ENCODE results near the gene GPBP1.

GPBP1 gene

DNA sequence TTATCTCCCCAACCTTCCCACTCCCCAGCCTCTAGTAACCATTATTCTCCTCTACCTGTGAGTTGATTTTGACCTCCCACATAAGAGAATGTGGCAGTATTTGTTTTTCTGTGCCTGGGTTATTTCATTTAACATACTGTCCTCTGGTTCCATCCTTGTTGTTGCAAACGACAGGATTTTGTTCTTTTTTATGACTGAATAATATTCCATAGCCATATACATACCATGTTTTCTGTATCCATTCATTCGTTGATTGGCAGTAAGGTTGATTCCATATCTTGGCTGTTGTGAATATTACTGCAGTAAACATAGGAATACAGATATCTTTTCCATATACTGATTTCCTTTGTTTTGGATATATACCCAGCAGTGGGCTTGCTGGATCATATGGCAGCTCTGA, 20.8 kb downstream of the GPBP1 start:
- no peaks in the 10 kb centered on the region for H3K27me3 ChIP-seq (ENCODE audit: insufficient read depth, low read length)
- H3K36me3 ChIP-seq (ENCODE audit: insufficient read depth, low read depth, low read length), result peaks cover 27% of the 10 kb centered on the region
- H3K4me1 ChIP-seq (ENCODE audit: insufficient read depth, low read length), result no peaks in the 10 kb centered on the region; the same call in 1 of the 2 replicates
- H3K9ac ChIP-seq (ENCODE audit: low read depth, low read length), result no peak overlapping the region
- no peak overlapping the region for H3K4me3 ChIP-seq (ENCODE audit: low read length)
- H3K9me3 ChIP-seq (ENCODE audit: insufficient read depth, low read depth, low read length), result no peaks in the 10 kb centered on the region
- H3K27ac ChIP-seq (ENCODE audit: low read length), result no peak overlapping the region

DNA sequence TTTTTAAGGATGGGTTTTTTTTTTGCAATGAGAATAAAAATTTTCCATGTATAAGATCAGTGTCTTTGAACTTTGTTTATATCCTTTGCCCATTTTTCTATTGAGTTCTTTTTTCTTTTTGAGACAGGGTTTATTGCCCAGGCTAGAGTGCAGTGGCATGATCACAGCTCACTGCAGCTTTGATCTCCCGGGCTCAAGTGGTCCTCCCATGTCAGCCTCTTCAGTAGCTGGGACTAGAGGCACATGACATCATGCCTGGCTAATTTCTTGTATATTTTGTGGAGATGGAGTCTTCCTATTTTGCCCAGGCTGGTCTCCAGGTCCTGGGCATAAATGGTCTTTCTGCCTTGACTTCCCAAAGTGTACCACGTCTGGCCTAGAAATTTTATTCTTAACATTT, 21.2 kb downstream of the GPBP1 start:
- Histone ChIP-seq H3K27ac (ENCODE audit: low read length) (no peak overlapping the region), H3K9ac (ENCODE audit: low read depth, low read length) (no peak overlapping the region), H3K9me3 (ENCODE audit: insufficient read depth, low read depth, low read length) (no peaks in the 10 kb centered on the region)

GRCh38 chr5:57199866-57200265, 26.0 kb downstream of the GPBP1 start:
- no peak overlapping the region for H3K9ac ChIP-seq (ENCODE audit: low read depth, low read length)
- H3K27ac ChIP-seq (ENCODE audit: low read length), result no peak overlapping the region
- no peaks in the 10 kb centered on the region for H3K9me3 ChIP-seq (ENCODE audit: insufficient read depth, low read depth, low read length)
- H3K4me1 ChIP-seq (ENCODE audit: insufficient read depth, low read length), result no peaks in the 10 kb centered on the region; the same call in 1 of the 2 replicates
- no peak overlapping the region for H3K4me3 ChIP-seq (ENCODE audit: low read length)
- H3K27me3 ChIP-seq (ENCODE audit: insufficient read depth, low read length), result no peaks in the 10 kb centered on the region
- H3K36me3 ChIP-seq (ENCODE audit: insufficient read depth, low read depth, low read length), result peaks cover 16% of the 10 kb centered on the region

More for the DNA sequence above, 21.2 kb downstream of the GPBP1 start:
- Histone ChIP-seq H3K36me3 (ENCODE audit: insufficient read depth, low read depth, low read length) (peaks cover 27% of the 10 kb centered on the region), H3K27me3 (ENCODE audit: insufficient read depth, low read length) (no peaks in the 10 kb centered on the region), H3K4me3 (ENCODE audit: low read length) (no peak overlapping the region), H3K4me1 (ENCODE audit: insufficient read depth, low read length) (no peaks in the 10 kb centered on the region; the same call in 1 of the 2 replicates)

DNA sequence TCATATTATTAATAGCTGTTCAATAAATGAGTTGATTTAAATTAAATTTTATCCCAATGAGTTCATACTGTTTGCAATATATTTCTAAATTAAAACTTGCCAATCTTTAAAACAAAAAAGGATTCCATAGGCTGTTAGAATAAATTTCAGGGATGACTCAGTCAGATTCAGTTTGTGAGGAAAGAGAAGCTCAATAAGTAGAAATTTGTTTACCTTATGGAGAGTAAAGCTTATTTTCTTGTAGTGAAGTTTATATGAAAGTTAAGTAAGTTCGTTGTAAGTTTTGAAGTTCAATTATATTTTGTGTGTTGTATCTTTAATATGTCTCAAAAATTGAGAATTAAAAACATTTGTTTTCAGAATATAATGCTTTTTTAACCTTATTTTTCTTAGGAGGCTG, 29.0 kb downstream of the GPBP1 start:
- Histone ChIP-seq H3K9me3 (ENCODE audit: insufficient read depth, low read depth, low read length) (no peaks in the 10 kb centered on the region), H3K4me1 (ENCODE audit: insufficient read depth, low read length) (peaks cover 12% of the 10 kb centered on the region), H3K4me3 (ENCODE audit: low read length) (no peak overlapping the region), H3K9ac (ENCODE audit: low read depth, low read length) (no peak overlapping the region), H3K36me3 (ENCODE audit: insufficient read depth, low read depth, low read length) (peaks cover 10% of the 10 kb centered on the region), H3K27ac (ENCODE audit: low read length) (no peak overlapping the region), H3K27me3 (ENCODE audit: insufficient read depth, low read length) (no peaks in the 10 kb centered on the region)

DNA sequence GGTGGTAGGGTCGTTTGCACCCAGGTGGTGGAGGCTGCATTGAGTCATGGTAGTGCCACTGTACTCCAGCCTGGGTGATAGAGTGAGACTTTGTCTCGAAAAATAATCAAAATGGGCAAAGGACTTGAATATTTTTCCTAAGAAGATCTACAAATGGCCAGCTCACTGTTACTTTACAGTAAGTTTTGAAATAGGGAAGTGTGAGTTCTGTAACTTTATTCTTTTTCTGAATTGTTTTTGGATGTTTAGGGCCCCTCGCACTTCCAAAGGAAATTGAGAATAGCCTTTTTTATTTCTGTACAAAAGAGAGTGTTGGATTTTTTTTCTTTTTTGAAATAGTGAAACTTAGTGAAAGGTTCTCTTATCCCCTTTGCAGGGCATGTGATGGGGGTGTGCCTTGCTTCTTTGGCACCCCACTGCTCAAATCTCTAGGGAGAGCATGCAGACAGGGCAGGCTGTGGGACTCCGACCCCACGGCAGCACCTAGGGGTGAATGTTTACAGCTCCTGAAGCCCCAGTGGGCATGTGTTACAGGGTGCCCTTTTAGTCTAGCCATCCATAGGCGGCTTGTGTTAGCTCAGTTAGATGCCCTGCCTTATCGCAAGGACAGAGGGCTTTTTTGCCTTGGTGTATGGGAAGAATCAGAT, 33.3 kb downstream of the GPBP1 start:
- peaks cover 27% of the 10 kb centered on the region for H3K4me1 ChIP-seq (ENCODE audit: insufficient read depth, low read length)
- H3K4me3 ChIP-seq (ENCODE audit: low read length), result no peak overlapping the region
- no peak overlapping the region for H3K27ac ChIP-seq (ENCODE audit: low read length)
- H3K9ac ChIP-seq (ENCODE audit: low read depth, low read length), result no peak overlapping the region
- H3K36me3 ChIP-seq (ENCODE audit: insufficient read depth, low read depth, low read length), result 0 out of 2 replicates have a peak, but pooled peaks cover 5% of the 10 kb centered on the region
- H3K27me3 ChIP-seq (ENCODE audit: insufficient read depth, low read length), result no peaks in the 10 kb centered on the region
- H3K9me3 ChIP-seq (ENCODE audit: insufficient read depth, low read depth, low read length), result no peaks in the 10 kb centered on the region

- no peak overlapping the region for H3K27ac ChIP-seq (ENCODE audit: low read length)
- H3K9me3 ChIP-seq (ENCODE audit: insufficient read depth, low read depth, low read length), result no peaks in the 10 kb centered on the region
- H3K36me3 ChIP-seq (ENCODE audit: insufficient read depth, low read depth, low read length), result 0 out of 2 replicates have a peak, but pooled peaks cover 5% of the 10 kb centered on the region
- H3K9ac ChIP-seq (ENCODE audit: low read depth, low read length), result no peak overlapping the region
- H3K4me3 ChIP-seq (ENCODE audit: low read length), result no peak overlapping the region
- H3K4me1 ChIP-seq (ENCODE audit: insufficient read depth, low read length), result peaks cover 27% of the 10 kb centered on the region
- no peaks in the 10 kb centered on the region for H3K27me3 ChIP-seq (ENCODE audit: insufficient read depth, low read length)
Measured at GRCh38 chr5:57207681-57208080, 33.8 kb downstream of the GPBP1 start.

DNA sequence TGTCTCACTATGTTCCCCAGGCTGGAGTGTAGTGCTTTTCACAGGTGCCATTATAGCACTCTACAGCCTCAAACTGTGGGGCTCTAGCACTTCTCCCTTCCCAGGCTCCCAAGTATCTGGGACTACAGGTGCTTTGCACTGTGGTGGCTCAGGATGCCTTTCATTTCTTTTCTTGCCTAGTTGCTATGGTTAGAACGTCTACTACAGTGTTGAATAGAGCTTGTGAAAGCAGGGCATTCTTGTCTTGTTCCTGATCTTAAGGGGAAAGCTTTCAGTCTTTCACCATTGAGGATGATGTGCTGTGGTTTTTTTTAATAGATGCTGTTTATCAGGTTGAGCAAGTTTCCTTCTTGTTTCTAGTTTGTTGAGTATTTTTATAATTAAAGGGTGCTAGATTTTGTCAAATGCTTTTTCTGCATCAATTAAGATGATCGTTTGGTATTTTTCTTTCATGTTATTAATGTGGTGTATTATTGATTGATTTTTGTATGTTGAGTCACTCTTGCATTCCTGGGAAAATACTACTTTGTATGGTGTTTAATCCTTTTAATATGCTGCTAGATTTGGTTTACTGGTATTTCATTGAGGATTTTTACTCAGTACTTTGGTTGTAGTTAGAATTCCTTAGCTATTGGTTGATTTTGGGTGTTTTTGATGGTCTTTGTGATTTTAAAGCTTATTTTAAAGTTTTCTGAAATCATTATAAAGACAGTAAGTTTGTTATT, 35.6 kb downstream of the GPBP1 start:
- no peak overlapping the region for H3K27ac ChIP-seq (ENCODE audit: low read length)
- peaks cover 12% of the 10 kb centered on the region for H3K36me3 ChIP-seq (ENCODE audit: insufficient read depth, low read depth, low read length)
- no peak overlapping the region for H3K4me3 ChIP-seq (ENCODE audit: low read length)
- H3K4me1 ChIP-seq (ENCODE audit: insufficient read depth, low read length), result peaks cover 27% of the 10 kb centered on the region
- H3K27me3 ChIP-seq (ENCODE audit: insufficient read depth, low read length), result no peaks in the 10 kb centered on the region
- no peak overlapping the region for H3K9ac ChIP-seq (ENCODE audit: low read depth, low read length)
- no peaks in the 10 kb centered on the region for H3K9me3 ChIP-seq (ENCODE audit: insufficient read depth, low read depth, low read length)

DNA sequence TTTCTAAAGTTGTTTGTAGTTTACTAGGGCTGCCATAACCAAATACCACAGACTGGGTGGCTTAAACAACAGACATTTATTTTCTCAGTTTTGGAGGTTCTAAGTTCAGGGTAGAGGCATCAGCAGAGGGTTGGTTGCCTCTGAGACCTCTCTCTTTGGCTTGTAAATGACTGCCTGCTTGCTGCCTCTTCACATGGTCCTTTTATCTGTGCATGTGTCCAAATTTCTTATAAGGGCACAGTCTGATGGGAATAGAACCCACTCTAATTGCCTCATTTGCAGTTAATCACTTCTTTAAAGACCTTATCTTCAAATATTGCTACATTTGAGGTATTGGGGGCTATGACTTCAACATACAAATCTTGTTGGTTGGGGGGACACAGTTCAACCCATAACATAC, 36.8 kb downstream of the GPBP1 start:
- H3K36me3 ChIP-seq (ENCODE audit: insufficient read depth, low read depth, low read length), result peaks cover 23% of the 10 kb centered on the region
- H3K4me1 ChIP-seq (ENCODE audit: insufficient read depth, low read length), result peaks cover 27% of the 10 kb centered on the region
- H3K27ac ChIP-seq (ENCODE audit: low read length), result no peak overlapping the region
- no peak overlapping the region for H3K9ac ChIP-seq (ENCODE audit: low read depth, low read length)
- no peak overlapping the region for H3K4me3 ChIP-seq (ENCODE audit: low read length)
- no peaks in the 10 kb centered on the region for H3K9me3 ChIP-seq (ENCODE audit: insufficient read depth, low read depth, low read length)
- no peaks in the 10 kb centered on the region for H3K27me3 ChIP-seq (ENCODE audit: insufficient read depth, low read length)

- H3K9ac ChIP-seq (ENCODE audit: low read depth, low read length), result no peak overlapping the region
- H3K4me3 ChIP-seq (ENCODE audit: low read length), result no peak overlapping the region
- peaks cover 27% of the 10 kb centered on the region for H3K4me1 ChIP-seq (ENCODE audit: insufficient read depth, low read length)
- H3K36me3 ChIP-seq (ENCODE audit: insufficient read depth, low read depth, low read length), result peaks cover 27% of the 10 kb centered on the region
- no peaks in the 10 kb centered on the region for H3K9me3 ChIP-seq (ENCODE audit: insufficient read depth, low read depth, low read length)
- H3K27me3 ChIP-seq (ENCODE audit: insufficient read depth, low read length), result no peaks in the 10 kb centered on the region
- H3K27ac ChIP-seq (ENCODE audit: low read length), result no peak overlapping the region
Measured at GRCh38 chr5:57211039-57211438, 37.2 kb downstream of the GPBP1 start.

GRCh38 chr5:57215629-57216195, 41.9 kb downstream of the GPBP1 start:
- Histone ChIP-seq H3K4me3 (ENCODE audit: low read length) (no peak overlapping the region), H3K27me3 (ENCODE audit: insufficient read depth, low read length) (no peaks in the 10 kb centered on the region), H3K4me1 (ENCODE audit: insufficient read depth, low read length) (peaks cover 4% of the 10 kb centered on the region; the same call in 1 of the 2 replicates), H3K36me3 (ENCODE audit: insufficient read depth, low read depth, low read length) (peaks cover 48% of the 10 kb centered on the region), H3K27ac (ENCODE audit: low read length) (no peak overlapping the region), H3K9me3 (ENCODE audit: insufficient read depth, low read depth, low read length) (no peaks in the 10 kb centered on the region), H3K9ac (ENCODE audit: low read depth, low read length) (no peak overlapping the region)

GRCh38 chr5:57216714-57217113, 42.9 kb downstream of the GPBP1 start:
- no peaks in the 10 kb centered on the region for H3K4me1 ChIP-seq (ENCODE audit: insufficient read depth, low read length)
- no peaks in the 10 kb centered on the region for H3K27me3 ChIP-seq (ENCODE audit: insufficient read depth, low read length)
- no peak overlapping the region for H3K9ac ChIP-seq (ENCODE audit: low read depth, low read length)
- no peak overlapping the region for H3K27ac ChIP-seq (ENCODE audit: low read length)
- no peak overlapping the region for H3K4me3 ChIP-seq (ENCODE audit: low read length)
- no peaks in the 10 kb centered on the region for H3K9me3 ChIP-seq (ENCODE audit: insufficient read depth, low read depth, low read length)
- peaks cover 48% of the 10 kb centered on the region for H3K36me3 ChIP-seq (ENCODE audit: insufficient read depth, low read depth, low read length)

- Histone ChIP-seq H3K9me3 (ENCODE audit: insufficient read depth, low read depth, low read length) (no peaks in the 10 kb centered on the region), H3K9ac (ENCODE audit: low read depth, low read length) (no peak overlapping the region), H3K36me3 (ENCODE audit: insufficient read depth, low read depth, low read length) (peaks cover 44% of the 10 kb centered on the region), H3K27me3 (ENCODE audit: insufficient read depth, low read length) (no peaks in the 10 kb centered on the region), H3K4me1 (ENCODE audit: insufficient read depth, low read length) (no peaks in the 10 kb centered on the region), H3K27ac (ENCODE audit: low read length) (no peak overlapping the region), H3K4me3 (ENCODE audit: low read length) (no peak overlapping the region)
Measured at GRCh38 chr5:57219386-57219785, 45.5 kb downstream of the GPBP1 start.

Data from iPS-20b (cell line).